IPS DF 6.9 (cell line): Measurements from ENCODE around the gene OPCML.

Experiments
- DNase-seq: peaks from one replicate; pipeline ENCODE4 v3.0.0-alpha.2; 2013; ENCODE audit warnings: low read depth, low spot score
- H3K27ac ChIP-seq: one replicate; pipeline ENCODE4 v1.5.1; 2013; ENCODE audit warnings: low read length, control low read depth
- H3K27me3 ChIP-seq: 2 replicates; pipeline ENCODE4 v1.6.1; 2013; ENCODE audit warnings: mild to moderate bottlenecking, low read length; ENCODE audit not compliant: control insufficient read depth, insufficient read depth
- H3K36me3 ChIP-seq: 2 replicates; pipeline ENCODE4 v1.6.1; 2013; ENCODE audit warnings: low read length; ENCODE audit not compliant: control insufficient read depth, insufficient read depth
- H3K4me1 ChIP-seq: 2 replicates; pipeline ENCODE4 v1.6.1; 2013; ENCODE audit warnings: low read length; ENCODE audit not compliant: control insufficient read depth, insufficient read depth
- H3K4me3 ChIP-seq: 2 replicates; pipeline ENCODE4 v1.5.1; 2013; ENCODE audit warnings: mild to moderate bottlenecking, low read length
- H3K9me3 ChIP-seq: 2 replicates; pipeline ENCODE4 v1.6.1; 2013; ENCODE audit warnings: low read length, inconsistent platforms; ENCODE audit not compliant: control insufficient read depth, insufficient read depth
- WGBS: extraction: QIAGEN DNeasy Blood & Tissue Kit; methylation state at CpG from one replicate; pipeline ENCODE4 v1.1.7; 2013; ENCODE audit warnings: mixed read lengths, missing lambda C conversion rate; ENCODE audit not compliant: insufficient read length, insufficient coverage; 5-methylcytosine and 5-hydroxymethylcytosine counted together

The OPCML gene

GRCh38 chr11:132669949-132670348 lies 862.4 kb downstream of the OPCML start:
- H3K9me3 ChIP-seq = no peaks in the 10 kb centered on the region
- no peaks in the 10 kb centered on the region for H3K4me1 ChIP-seq
- no peak for DNase-seq
- H3K36me3 ChIP-seq = no peaks in the 10 kb centered on the region
- H3K4me3 ChIP-seq = no peak overlapping the region
- H3K27ac ChIP-seq = no peak overlapping the region
- no peaks in the 10 kb centered on the region for H3K27me3 ChIP-seq
- WGBS = no CpG with 5 or more reads among the region's 5 CpGs

GRCh38 chr11:132665205-132665604 lies 867.1 kb downstream of the OPCML start:
- H3K4me1 ChIP-seq = no peaks in the 10 kb centered on the region
- no peak for DNase-seq
- H3K27ac ChIP-seq = no peak overlapping the region
- H3K4me3 ChIP-seq = no peak overlapping the region
- H3K9me3 ChIP-seq = no peaks in the 10 kb centered on the region
- WGBS = no CpG with 5 or more reads among the region's 4 CpGs
- H3K27me3 ChIP-seq = no peaks in the 10 kb centered on the region
- no peaks in the 10 kb centered on the region for H3K36me3 ChIP-seq

GRCh38 chr11:132658696-132659095 lies 873.6 kb downstream of the OPCML start:
- no peak overlapping the region for H3K4me3 ChIP-seq
- no peak overlapping the region for H3K27ac ChIP-seq
- no CpG with 5 or more reads among the region's 2 CpGs for WGBS
- H3K4me1 ChIP-seq = no peaks in the 10 kb centered on the region
- H3K27me3 ChIP-seq = no peaks in the 10 kb centered on the region
- DNase-seq = no peak
- no peaks in the 10 kb centered on the region for H3K9me3 ChIP-seq
- no peaks in the 10 kb centered on the region for H3K36me3 ChIP-seq

- H3K4me1 ChIP-seq = no peaks in the 10 kb centered on the region
- no peak for DNase-seq
- H3K9me3 ChIP-seq = no peaks in the 10 kb centered on the region
- no CpG with 5 or more reads among the region's 4 CpGs for WGBS
- no peak overlapping the region for H3K4me3 ChIP-seq
- H3K27me3 ChIP-seq = no peaks in the 10 kb centered on the region
- no peaks in the 10 kb centered on the region for H3K36me3 ChIP-seq
- H3K27ac ChIP-seq = no peak overlapping the region
Observed at GRCh38 chr11:132658004-132658403, 874.3 kb downstream of the OPCML start.

- H3K36me3 ChIP-seq = no peaks in the 10 kb centered on the region
- WGBS = no CpG with 5 or more reads among the region's 15 CpGs
- no peaks in the 10 kb centered on the region for H3K9me3 ChIP-seq
- H3K27ac ChIP-seq = no peak overlapping the region
- DNase-seq = no peak
- no peaks in the 10 kb centered on the region for H3K4me1 ChIP-seq
- no peak overlapping the region for H3K4me3 ChIP-seq
- no peaks in the 10 kb centered on the region for H3K27me3 ChIP-seq
Observed at GRCh38 chr11:132655187-132655855, 877.0 kb downstream of the OPCML start.

GRCh38 chr11:132653237-132653636 lies 879.1 kb downstream of the OPCML start:
- WGBS = no CpG with 5 or more reads among the region's 9 CpGs
- H3K9me3 ChIP-seq = no peaks in the 10 kb centered on the region
- no peaks in the 10 kb centered on the region for H3K27me3 ChIP-seq
- H3K4me1 ChIP-seq = no peaks in the 10 kb centered on the region
- no peaks in the 10 kb centered on the region for H3K36me3 ChIP-seq
- H3K4me3 ChIP-seq = no peak overlapping the region
- no peak overlapping the region for H3K27ac ChIP-seq
- no peak for DNase-seq

- Histone ChIP-seq H3K4me3 (no peak overlapping the region), H3K4me1 (peaks cover 1% of the 10 kb centered on the region; the same call in 1 of the 2 replicates), H3K36me3 (no peaks in the 10 kb centered on the region), H3K27me3 (no peaks in the 10 kb centered on the region), H3K9me3 (no peaks in the 10 kb centered on the region), H3K27ac (no peak overlapping the region)
- WGBS = no CpG with 5 or more reads among the region's 12 CpGs
- DNase-seq = no peak
Observed at GRCh38 chr11:132650969-132651720, 881.2 kb downstream of the OPCML start.

- no peak overlapping the region for H3K4me3 ChIP-seq
- H3K36me3 ChIP-seq = no peaks in the 10 kb centered on the region
- no peaks in the 10 kb centered on the region for H3K9me3 ChIP-seq
- no peak for DNase-seq
- H3K27me3 ChIP-seq = no peaks in the 10 kb centered on the region
- no CpG with 5 or more reads among the region's 9 CpGs for WGBS
- H3K4me1 ChIP-seq = peaks cover 1% of the 10 kb centered on the region; the same call in 1 of the 2 replicates
- H3K27ac ChIP-seq = no peak overlapping the region
Observed at GRCh38 chr11:132649277-132649676, 883.0 kb downstream of the OPCML start.

GRCh38 chr11:132648851-132649250 lies 883.5 kb downstream of the OPCML start:
- no peak for DNase-seq
- no CpG with 5 or more reads among the region's 8 CpGs for WGBS
- Histone ChIP-seq H3K9me3 (no peaks in the 10 kb centered on the region), H3K27me3 (no peaks in the 10 kb centered on the region), H3K36me3 (no peaks in the 10 kb centered on the region), H3K4me3 (no peak overlapping the region), H3K27ac (no peak overlapping the region), H3K4me1 (peaks cover 1% of the 10 kb centered on the region; the same call in 1 of the 2 replicates)

GRCh38 chr11:132646890-132647289 lies 885.4 kb downstream of the OPCML start:
- Histone ChIP-seq H3K27ac (no peak overlapping the region), H3K4me1 (peaks cover 1% of the 10 kb centered on the region; the same call in 1 of the 2 replicates), H3K4me3 (no peak overlapping the region), H3K36me3 (no peaks in the 10 kb centered on the region), H3K27me3 (no peaks in the 10 kb centered on the region), H3K9me3 (no peaks in the 10 kb centered on the region)
- no peak for DNase-seq
- WGBS = no CpG with 5 or more reads among the region's 2 CpGs
